Sigmoid colon (tissue), 4 donors: Measurements from ENCODE around the gene WFS1.

Experiments used
- EP300 ChIP-seq, 4 donors: sonication (generic); formaldehyde crosslinking; IDR thresholded peaks; one replicate each; pipeline ENCODE4 v1.6.1; 2017; ENCODE audit warnings: antibody characterized with exemption in 4 of 4
- POLR2A ChIP-seq, 2 donors: fragments of 450-650 bp; IDR thresholded peaks; one replicate each; pipeline ENCODE4 v1.6.1; 2016; ENCODE audit warnings: antibody characterized with exemption in 2 of 2, mild to moderate bottlenecking in 2 of 2, moderate library complexity in 2 of 2
- POLR2AphosphoS5 ChIP-seq, 4 donors: sonication (generic); formaldehyde crosslinking; IDR thresholded peaks; one replicate each; pipeline ENCODE4 v1.6.1; 2017; ENCODE audit warnings: antibody characterized with exemption in 4 of 4
- TF ChIP-seq, protein P1 (sequence below), 4 experiments: fragments of 450-650 bp in 3 of 4; fragments of 200-600 bp in 1 of 4; IDR thresholded peaks; one replicate each; pipeline ENCODE4 v1.5.1; 2016 to 2019; ENCODE audit warnings: antibody characterized with exemption in 4 of 4, mild to moderate bottlenecking in 3 of 4, moderate library complexity in 2 of 4

DNA sequence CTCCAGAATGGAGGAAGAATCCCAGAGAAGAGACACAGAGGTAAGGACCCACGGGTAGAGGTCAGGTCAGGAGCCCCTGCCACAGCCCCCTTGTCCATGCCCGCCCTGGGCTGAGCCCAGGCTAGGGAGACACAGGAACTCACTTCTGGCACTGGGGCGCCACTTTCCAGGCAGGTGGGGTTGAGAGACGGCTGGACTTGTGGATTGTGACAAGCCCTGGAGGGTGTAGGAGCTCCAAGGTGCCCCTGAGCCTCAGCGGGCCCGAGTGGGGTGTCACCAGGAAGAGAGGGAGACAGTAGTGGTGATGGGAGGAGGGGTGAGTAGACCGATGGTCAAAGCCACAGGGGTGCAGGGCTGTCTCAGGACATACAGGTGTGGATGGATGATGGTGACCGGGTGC is 58.9 kb downstream of the WFS1 start:
- TF ChIP-seq POLR2A (IDR thresholded peaks at IDR 0.05) (no peak), EP300 (IDR thresholded peaks at IDR 0.05) (no peak), POLR2AphosphoS5 (IDR thresholded peaks at IDR 0.05) (no peak)
- TF ChIP-seq, protein P1, sequence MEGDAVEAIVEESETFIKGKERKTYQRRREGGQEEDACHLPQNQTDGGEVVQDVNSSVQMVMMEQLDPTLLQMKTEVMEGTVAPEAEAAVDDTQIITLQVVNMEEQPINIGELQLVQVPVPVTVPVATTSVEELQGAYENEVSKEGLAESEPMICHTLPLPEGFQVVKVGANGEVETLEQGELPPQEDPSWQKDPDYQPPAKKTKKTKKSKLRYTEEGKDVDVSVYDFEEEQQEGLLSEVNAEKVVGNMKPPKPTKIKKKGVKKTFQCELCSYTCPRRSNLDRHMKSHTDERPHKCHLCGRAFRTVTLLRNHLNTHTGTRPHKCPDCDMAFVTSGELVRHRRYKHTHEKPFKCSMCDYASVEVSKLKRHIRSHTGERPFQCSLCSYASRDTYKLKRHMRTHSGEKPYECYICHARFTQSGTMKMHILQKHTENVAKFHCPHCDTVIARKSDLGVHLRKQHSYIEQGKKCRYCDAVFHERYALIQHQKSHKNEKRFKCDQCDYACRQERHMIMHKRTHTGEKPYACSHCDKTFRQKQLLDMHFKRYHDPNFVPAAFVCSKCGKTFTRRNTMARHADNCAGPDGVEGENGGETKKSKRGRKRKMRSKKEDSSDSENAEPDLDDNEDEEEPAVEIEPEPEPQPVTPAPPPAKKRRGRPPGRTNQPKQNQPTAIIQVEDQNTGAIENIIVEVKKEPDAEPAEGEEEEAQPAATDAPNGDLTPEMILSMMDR (IDR thresholded peaks at IDR 0.05), result no peak
